Skeletal muscle tissue (tissue), 4 donors: ENCODE data around the gene MTFR1L. TPM values are rescaled to one million over a fixed set of nuclear protein-coding genes. Genes with fewer than 3 reads are reported as not detected.

Source experiments
- H3K27ac ChIP-seq: one replicate; pipeline ENCODE4 v1.7.0; 2013; ENCODE audit warnings: mild to moderate bottlenecking, low read depth, low read length, inconsistent platforms
- H3K27me3 ChIP-seq, 3 donors: one replicate each; pipeline ENCODE4 v1.7.0; 2013; ENCODE audit warnings: low read length in 3 of 3; ENCODE audit not compliant: control insufficient read depth in 3 of 3, insufficient read depth in 3 of 3
- H3K36me3 ChIP-seq, 3 donors: one replicate each; pipeline ENCODE4 v1.7.0; 2013; ENCODE audit warnings: low read length in 3 of 3; ENCODE audit not compliant: control insufficient read depth in 3 of 3, insufficient read depth in 3 of 3
- H3K4me1 ChIP-seq, 3 donors: one replicate each; pipeline ENCODE4 v1.7.0; 2013; ENCODE audit warnings: low read length in 3 of 3, mild to moderate bottlenecking in 3 of 3; ENCODE audit not compliant: control insufficient read depth in 3 of 3, insufficient read depth in 3 of 3
- H3K4me3 ChIP-seq, 3 donors: one replicate each; pipeline ENCODE4 v1.7.0; 2013; ENCODE audit warnings: low read length in 3 of 3
- H3K9ac ChIP-seq, 3 donors: one replicate each; pipeline ENCODE4 v1.7.0; 2013; ENCODE audit warnings: low read length in 3 of 3, mild to moderate bottlenecking in 3 of 3, moderate library complexity in 2 of 3, low read depth in 1 of 3
- H3K9me3 ChIP-seq, 3 donors: one replicate each; pipeline ENCODE4 v1.7.0; 2013; ENCODE audit warnings: low read length in 3 of 3; ENCODE audit not compliant: control insufficient read depth in 3 of 3
- total RNA-seq: library from RNA; depleted of rRNA; stranded (reverse); fragments of >200 nt; gene quantifications from one replicate; pipeline ENCODE4 v1.2.3, GENCODE V29; 2014
- donor health status: Osteomylitis.

MTFR1L gene
- total RNA-seq, 1 donor from 2014 or later: 35.0 TPM

DNA sequence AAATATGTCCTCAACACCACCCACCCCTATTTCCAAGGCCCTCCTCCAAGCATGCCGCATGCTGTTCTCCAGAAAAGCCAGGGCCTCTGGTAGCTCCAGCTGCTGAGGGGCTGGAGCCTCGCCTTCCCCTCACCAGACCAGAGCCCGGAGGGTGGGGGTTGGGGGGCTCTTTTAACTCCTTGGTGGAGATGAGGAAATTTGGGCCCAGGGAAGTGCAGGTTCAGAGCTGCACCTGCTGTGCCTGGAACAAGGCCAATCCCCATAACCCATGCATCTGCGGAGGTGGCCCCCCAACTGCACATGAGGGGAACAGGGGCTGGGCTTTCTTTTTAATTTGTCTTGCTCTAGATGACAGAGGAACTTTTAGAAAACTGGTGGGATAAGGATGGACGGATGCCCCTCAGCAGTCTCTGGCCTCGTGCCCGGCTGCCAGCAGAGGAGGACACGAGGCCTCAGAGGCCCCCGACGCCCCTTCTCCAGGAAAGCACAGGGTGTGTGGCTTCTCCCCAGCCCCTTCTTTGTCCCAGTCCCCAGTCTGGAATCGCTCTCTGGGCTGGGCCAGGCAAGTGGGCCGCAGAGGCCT is 20.3 kb upstream of the MTFR1L start:
- no peaks in the 10 kb centered on the region for H3K27me3 ChIP-seq
- H3K9me3 ChIP-seq: no peaks in the 10 kb centered on the region
- H3K36me3 ChIP-seq: peaks cover 0 to 6% (median 3%) of the 10 kb centered on the region in 3 donors
- H3K27ac ChIP-seq: peak overlapping the region; percentile 81
- peak overlapping the region; percentile 59 to 76 (median 73) for H3K4me3 ChIP-seq
- H3K4me1 ChIP-seq: peaks cover 45 to 67% (median 65%) of the 10 kb centered on the region in 3 donors
- peak overlapping the region; percentile 65 to 86 (median 80) for H3K9ac ChIP-seq

DNA sequence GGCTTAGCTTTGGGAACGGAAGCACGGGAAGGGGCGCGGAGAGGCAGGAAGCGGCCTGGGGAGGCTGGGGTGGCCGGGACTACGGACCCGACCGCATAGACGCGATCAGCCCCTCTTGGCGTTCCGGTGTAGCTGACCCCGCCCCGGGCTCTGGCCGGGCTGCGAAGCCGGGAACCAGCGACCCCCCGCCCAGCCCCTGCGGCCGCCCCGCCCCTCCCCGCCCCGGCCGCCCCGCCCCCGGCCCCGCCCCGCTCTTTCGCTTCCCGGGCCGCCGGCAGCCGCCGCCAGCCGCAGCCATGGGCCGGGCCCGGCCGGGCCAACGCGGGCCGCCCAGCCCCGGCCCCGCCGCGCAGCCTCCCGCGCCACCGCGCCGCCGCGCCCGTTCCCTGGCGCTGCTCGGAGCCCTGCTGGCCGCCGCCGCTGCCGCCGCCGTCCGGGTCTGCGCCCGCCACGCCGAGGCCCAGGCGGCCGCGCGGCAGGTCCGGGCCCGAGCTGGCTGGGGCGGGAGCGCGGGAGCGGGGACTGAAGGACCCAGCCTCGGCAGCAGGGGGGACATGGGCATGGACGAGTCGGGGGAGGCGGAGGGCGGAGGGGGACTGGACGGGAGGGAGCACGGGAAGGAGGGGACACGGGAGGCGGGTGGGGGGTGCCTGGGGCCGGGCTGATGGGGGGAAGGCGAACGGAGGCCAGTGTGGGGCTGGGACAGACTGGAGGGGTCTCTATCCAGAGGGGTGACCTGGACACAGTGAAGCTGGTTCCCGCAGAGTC is 19.6 kb upstream of the MTFR1L start, which contains the start of gene SELENON:
Gene SELENON (plus strand): TSS at position 259 of the 768 bp plus-strand sequence. CDS start 38 bp downstream, at position 297.
- Histone ChIP-seq H3K36me3 (peaks cover 2 to 7% (median 4%) of the 10 kb centered on the region in 3 donors), H3K27ac (peak within 1 kb of the TSS; percentile 81), H3K4me1 (peaks cover 50 to 67% (median 67%) of the 10 kb centered on the region in 3 donors), H3K4me3 (peak within 1 kb of the TSS; percentile 79 to 85 (median 81)), H3K9ac (peak within 1 kb of the TSS; percentile 80 to 86 (median 82)), H3K9me3 (no peaks in the 10 kb centered on the region), H3K27me3 (no peaks in the 10 kb centered on the region)

DNA sequence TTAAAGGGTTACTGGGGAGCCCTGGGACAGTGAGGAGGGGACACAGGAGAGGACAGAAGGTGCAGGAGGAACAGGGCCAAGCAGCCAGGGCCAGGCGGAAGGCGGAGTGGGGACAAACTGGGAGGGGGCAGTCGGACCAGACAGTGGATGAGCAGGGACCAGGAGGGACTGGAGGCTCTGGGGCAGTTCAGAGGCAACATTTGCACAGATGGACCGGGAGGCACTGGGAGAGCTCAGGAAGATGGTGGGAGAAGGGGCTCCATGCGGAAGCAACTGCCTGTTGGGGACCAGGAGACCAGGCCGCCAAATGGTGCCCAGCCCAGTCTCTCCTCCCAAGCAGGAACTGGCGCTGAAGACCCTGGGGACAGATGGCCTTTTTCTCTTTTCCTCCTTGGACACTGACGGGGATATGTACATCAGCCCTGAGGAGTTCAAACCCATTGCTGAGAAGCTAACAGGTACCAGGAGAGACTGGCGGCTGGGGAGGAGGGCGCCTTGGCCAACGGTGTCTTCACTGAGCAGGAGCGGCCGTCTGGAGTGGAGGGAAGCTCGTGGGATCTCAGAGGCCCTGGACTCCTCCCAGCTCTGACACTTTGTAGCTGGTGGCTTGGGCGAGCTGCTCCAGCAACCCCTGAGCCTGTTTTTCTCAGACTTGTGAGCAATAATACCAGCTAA is 18.9 kb upstream of the MTFR1L start:
- H3K27ac ChIP-seq: peak overlapping the region; percentile 72
- H3K9me3 ChIP-seq: no peaks in the 10 kb centered on the region
- H3K4me3 ChIP-seq: peak overlapping the region; percentile 79 to 85 (median 81)
- peak overlapping the region; percentile 80 to 85 (median 82) for H3K9ac ChIP-seq
- H3K27me3 ChIP-seq: no peaks in the 10 kb centered on the region
- H3K4me1 ChIP-seq: peaks cover 54 to 74% (median 70%) of the 10 kb centered on the region in 3 donors
- peaks cover 4 to 8% (median 6%) of the 10 kb centered on the region in 3 donors for H3K36me3 ChIP-seq

DNA sequence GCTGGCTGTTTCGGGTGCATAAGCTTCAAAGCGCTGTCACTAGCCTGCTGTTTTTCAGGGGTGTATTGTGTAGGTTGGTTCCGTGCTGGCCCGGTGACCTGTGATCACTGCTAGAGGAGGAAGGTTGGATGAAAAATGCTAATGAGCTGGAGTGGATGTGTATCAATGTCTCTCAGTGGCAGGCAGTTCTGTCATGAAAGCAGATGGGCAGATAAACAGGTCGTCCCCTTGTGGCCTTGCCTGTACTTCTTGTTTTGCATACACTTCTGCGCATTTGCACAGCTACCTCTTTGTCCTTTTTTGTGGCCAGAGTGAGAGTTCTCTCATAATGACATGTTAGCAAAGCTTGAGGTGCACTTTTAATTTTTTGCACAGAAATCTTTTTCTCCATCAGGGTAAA is 16.8 kb upstream of the MTFR1L start:
- Histone ChIP-seq H3K36me3 (peaks cover 4 to 16% (median 16%) of the 10 kb centered on the region in 3 donors), H3K4me3 (no peak overlapping the region), H3K27ac (no peak overlapping the region), H3K9ac (peak overlapping the region; percentile 14 to 41 (median 40)), H3K27me3 (no peaks in the 10 kb centered on the region), H3K4me1 (peaks cover 58 to 71% (median 63%) of the 10 kb centered on the region in 3 donors), H3K9me3 (no peaks in the 10 kb centered on the region)

DNA sequence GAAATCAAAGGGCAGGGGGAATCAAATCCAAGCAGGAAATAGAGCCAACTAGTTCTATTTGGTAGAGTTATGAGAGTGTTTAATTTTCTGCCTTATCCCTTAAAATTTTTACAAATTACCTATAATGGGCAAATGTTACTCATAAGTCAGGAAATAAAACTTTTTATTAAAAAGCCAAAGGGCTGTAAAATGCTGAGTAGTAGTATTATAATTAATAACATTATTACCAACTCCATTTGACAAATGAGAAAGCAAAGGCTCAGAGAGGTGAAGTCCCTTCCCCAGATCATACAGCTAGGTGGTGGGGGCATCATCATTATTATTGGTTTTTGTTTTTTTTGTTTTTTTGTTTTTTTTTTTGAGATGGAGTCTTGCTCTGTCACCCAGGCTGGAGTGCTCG is 16.4 kb upstream of the MTFR1L start:
- H3K27ac ChIP-seq: no peak overlapping the region
- H3K4me3 ChIP-seq: no peak overlapping the region
- H3K27me3 ChIP-seq: no peaks in the 10 kb centered on the region
- H3K36me3 ChIP-seq: peaks cover 4 to 19% (median 18%) of the 10 kb centered on the region in 3 donors
- no peaks in the 10 kb centered on the region for H3K9me3 ChIP-seq
- H3K4me1 ChIP-seq: peaks cover 58 to 75% (median 64%) of the 10 kb centered on the region in 3 donors
- H3K9ac ChIP-seq: no peak overlapping the region

DNA sequence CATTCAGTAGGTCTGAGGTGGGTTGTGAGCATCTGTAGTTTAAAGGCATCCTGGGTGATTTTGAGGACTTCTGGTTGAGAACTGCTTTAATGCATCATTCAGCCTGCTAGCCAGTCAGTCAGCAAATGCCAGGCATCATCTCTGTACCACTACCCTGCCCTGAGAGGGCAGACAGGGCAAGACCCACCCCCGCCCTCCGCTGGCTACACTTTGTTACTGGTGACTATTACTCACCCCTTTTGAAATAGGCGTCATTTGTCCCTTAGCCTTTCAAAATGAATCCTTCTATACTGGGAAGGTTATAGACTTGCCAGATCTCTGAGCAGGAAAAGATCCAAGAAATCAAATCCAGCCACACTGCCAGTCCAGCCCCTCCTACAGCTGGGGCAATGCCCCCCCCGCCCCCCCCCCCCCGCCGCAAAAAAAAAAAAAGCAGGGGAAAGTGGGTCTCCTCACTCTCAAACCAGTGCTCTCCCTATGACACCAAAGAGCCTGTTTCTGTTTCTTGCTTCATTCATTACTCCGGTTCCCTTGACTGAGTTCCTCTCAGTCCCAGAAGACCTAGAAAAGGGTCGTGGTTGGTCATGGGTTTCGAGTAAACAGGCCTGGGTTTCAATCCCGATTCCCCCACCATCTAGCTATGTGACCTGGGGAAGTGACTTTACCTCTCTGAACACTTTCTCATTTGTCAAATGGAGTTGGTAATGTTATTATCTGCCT is 15.3 kb upstream of the MTFR1L start:
- H3K36me3 ChIP-seq: peaks cover 14 to 29% (median 28%) of the 10 kb centered on the region in 3 donors
- H3K4me3 ChIP-seq: peak overlapping the region in 1 of 3 donors; percentile 22
- H3K27ac ChIP-seq: peak overlapping the region; percentile 68
- no peaks in the 10 kb centered on the region for H3K27me3 ChIP-seq
- H3K9ac ChIP-seq: peak overlapping the region; percentile 0 to 45 (median 8)
- no peaks in the 10 kb centered on the region for H3K9me3 ChIP-seq
- H3K4me1 ChIP-seq: peaks cover 54 to 68% (median 56%) of the 10 kb centered on the region in 3 donors

DNA sequence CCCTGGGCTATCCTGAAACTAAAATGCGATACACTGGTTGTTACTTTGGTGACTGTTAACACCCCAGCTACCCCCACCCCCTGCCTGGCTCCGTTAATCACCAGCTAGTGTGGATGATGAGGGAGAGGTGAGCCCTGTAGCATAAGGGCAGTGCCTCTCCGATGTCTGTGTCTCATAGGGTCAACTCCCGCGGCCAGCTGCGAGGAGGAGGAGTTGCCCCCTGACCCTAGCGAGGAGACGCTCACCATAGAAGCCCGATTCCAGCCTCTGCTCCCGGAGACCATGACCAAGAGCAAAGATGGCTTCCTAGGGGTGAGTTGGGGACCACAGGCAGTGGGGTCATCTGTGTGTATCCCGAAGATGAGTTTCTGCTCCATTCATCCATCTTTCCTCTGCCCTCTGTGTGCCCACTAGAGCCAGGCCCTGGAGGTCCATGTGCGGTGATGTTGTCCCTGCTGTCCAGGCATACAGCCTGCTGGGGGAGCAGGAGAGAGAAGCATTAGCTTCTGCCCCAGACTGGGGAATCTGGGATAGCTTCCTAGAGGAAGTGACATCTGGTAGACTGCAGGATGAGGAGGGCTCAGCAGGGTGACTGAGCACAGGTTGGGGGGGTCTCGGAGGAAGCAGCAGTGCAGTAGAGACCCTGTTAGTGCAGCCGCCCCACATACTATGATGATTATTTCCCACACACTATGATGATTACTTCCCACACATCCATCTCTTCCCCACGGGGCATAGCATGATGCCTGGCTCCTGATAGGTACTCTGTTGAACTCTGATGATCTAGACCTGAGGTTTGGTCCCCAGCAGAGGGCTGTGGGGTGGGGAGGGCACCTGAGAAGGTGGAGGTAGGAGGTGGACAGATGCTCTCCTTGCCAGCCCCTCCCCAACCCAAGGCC is 14.5 kb upstream of the MTFR1L start:
- Histone ChIP-seq H3K9ac (peak overlapping the region in 2 of 3 donors; percentile 8 to 60), H3K4me3 (peak overlapping the region in 1 of 3 donors; percentile 22), H3K27me3 (no peaks in the 10 kb centered on the region), H3K4me1 (peaks cover 52 to 65% (median 52%) of the 10 kb centered on the region in 3 donors), H3K27ac (peak overlapping the region; percentile 68), H3K9me3 (no peaks in the 10 kb centered on the region), H3K36me3 (peaks cover 22 to 37% (median 36%) of the 10 kb centered on the region in 3 donors)

DNA sequence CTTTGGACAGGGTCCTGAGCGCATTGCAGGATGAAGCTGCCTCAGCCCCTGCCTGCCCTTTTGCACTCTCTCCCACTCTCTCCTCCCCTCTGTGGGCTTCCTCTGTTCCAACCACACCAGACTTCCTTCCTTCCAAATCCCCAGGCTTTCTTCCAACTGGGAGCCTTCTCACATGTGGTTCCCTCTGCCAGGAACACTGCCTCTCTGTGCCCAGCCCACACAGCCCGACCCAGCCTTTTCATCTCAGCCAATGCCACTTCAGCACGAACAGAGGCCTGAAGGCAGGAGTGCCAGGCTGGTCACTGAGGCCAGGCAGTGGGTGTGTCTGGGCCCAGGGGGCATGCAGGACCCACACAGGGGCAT is 13.9 kb upstream of the MTFR1L start:
- Histone ChIP-seq H3K36me3 (peaks cover 25 to 41% (median 37%) of the 10 kb centered on the region in 3 donors), H3K27ac (peak overlapping the region; percentile 68), H3K9me3 (no peaks in the 10 kb centered on the region), H3K9ac (peak overlapping the region in 2 of 3 donors; percentile 3 to 60), H3K27me3 (no peaks in the 10 kb centered on the region), H3K4me3 (no peak overlapping the region), H3K4me1 (peaks cover 53 to 68% (median 55%) of the 10 kb centered on the region in 3 donors)
